Colonic mucosa (tissue), 4 donors: ENCODE measurements around the gene NUDT14. TPM values are rescaled to one million over a fixed set of nuclear protein-coding genes. Genes with fewer than 3 reads are reported as not detected.
A peak's percentile ranks its signal among the peaks of the same experiment; 100 is the strongest.

Experiments used
- DNase-seq: peaks from one replicate; pipeline ENCODE4 v3.0.0-alpha.2; 2020
- H3K27ac ChIP-seq: fragments of 200-600 bp; one replicate; pipeline ENCODE4 v1.8.0; 2021
- H3K27me3 ChIP-seq: fragments of 200-600 bp; one replicate; pipeline ENCODE4 v1.8.0; 2021
- H3K36me3 ChIP-seq: fragments of 200-600 bp; one replicate; pipeline ENCODE4 v1.8.0; 2021
- H3K4me1 ChIP-seq: fragments of 200-600 bp; one replicate; pipeline ENCODE4 v1.8.0; 2021; ENCODE audit warnings: mild to moderate bottlenecking
- H3K4me3 ChIP-seq: fragments of 200-600 bp; one replicate; pipeline ENCODE4 v1.8.0; 2021
- H3K9ac ChIP-seq, 2 donors: one replicate each; pipeline ENCODE4 v1.7.0; 2013; ENCODE audit warnings: control low read depth in 2 of 2, low read depth in 2 of 2, low read length in 2 of 2
- H3K9me3 ChIP-seq: fragments of 200-600 bp; one replicate; pipeline ENCODE4 v1.8.0; 2021
- CTCF ChIP-seq: fragments of 200-600 bp; IDR thresholded peaks from one replicate; pipeline ENCODE4 v1.8.0; 2022; ENCODE audit warnings: antibody characterized with exemption, mild to moderate bottlenecking
- intact Hi-C: fragments of 100-400 bp; cut with DNase I; formaldehyde crosslinking; loops from one replicate; pipeline ENCODE4 v1.14.1; 2022
- total RNA-seq, 2 donors: library from RNA; stranded (reverse); fragmentation: NEBNext Ultra II Directional in 1 of 2; extraction: Animal tissue kit (Norgen Biotek cat#: 25700) in 1 of 2; gene quantifications; one replicate each; pipeline ENCODE4 v1.2.1, GENCODE V29; 2021
- donor health status: healthy.
- donor health status: DM: no; HTN: no; CAD: no.
- donor health status: DM: no; HTN: no; CAD: no.

NUDT14 gene
- total RNA-seq, 2 donors from 2014 or later, result 40.8 to 46.0 TPM

GRCh38 chr14:105132921-105133654 lies 48.0 kb downstream of the NUDT14 start:
- no peak for TF ChIP-seq CTCF
- intact Hi-C loops, result no loop called here
- Histone ChIP-seq H3K36me3 (no peaks in the 10 kb centered on the region), H3K4me3 (no peak overlapping the region), H3K9ac (no peak overlapping the region), H3K27me3 (peaks cover 3% of the 10 kb centered on the region), H3K4me1 (no peaks in the 10 kb centered on the region), H3K9me3 (no peaks in the 10 kb centered on the region), H3K27ac (no peak overlapping the region)
- no peak for DNase-seq

GRCh38 chr14:105131241-105131640 lies 49.9 kb downstream of the NUDT14 start:
- no peak overlapping the region for H3K9ac ChIP-seq
- H3K27me3 ChIP-seq, result peaks cover 3% of the 10 kb centered on the region
- intact Hi-C loops, result no loop called here
- H3K4me3 ChIP-seq, result no peak overlapping the region
- H3K4me1 ChIP-seq, result no peaks in the 10 kb centered on the region
- no peak for DNase-seq
- H3K36me3 ChIP-seq, result no peaks in the 10 kb centered on the region
- no peak overlapping the region for H3K27ac ChIP-seq
- no peaks in the 10 kb centered on the region for H3K9me3 ChIP-seq
- TF ChIP-seq CTCF, result no peak

- Histone ChIP-seq H3K4me3 (no peak overlapping the region), H3K27ac (no peak overlapping the region), H3K9ac (no peak overlapping the region), H3K9me3 (no peaks in the 10 kb centered on the region), H3K36me3 (no peaks in the 10 kb centered on the region), H3K27me3 (no peaks in the 10 kb centered on the region), H3K4me1 (no peaks in the 10 kb centered on the region)
- intact Hi-C loops, result no loop called here
- peak; percentile 1 for DNase-seq
- TF ChIP-seq CTCF, result no peak
Measured at GRCh38 chr14:105128059-105128458, 53.1 kb downstream of the NUDT14 start.

GRCh38 chr14:105126981-105127329 lies 54.2 kb downstream of the NUDT14 start:
- Histone ChIP-seq H3K4me1 (no peaks in the 10 kb centered on the region), H3K27ac (no peak overlapping the region), H3K4me3 (no peak overlapping the region), H3K9me3 (no peaks in the 10 kb centered on the region), H3K9ac (no peak overlapping the region), H3K27me3 (no peaks in the 10 kb centered on the region), H3K36me3 (no peaks in the 10 kb centered on the region)
- intact Hi-C loops, result no loop called here
- TF ChIP-seq CTCF, result no peak
- no peak for DNase-seq

- intact Hi-C loops, result no loop called here
- no peak overlapping the region for H3K27ac ChIP-seq
- no peak for DNase-seq
Measured at GRCh38 chr14:105126126-105126980, 54.8 kb downstream of the NUDT14 start.

More at GRCh38 chr14:105126126-105126980, 54.8 kb downstream of the NUDT14 start:
- Histone ChIP-seq H3K9ac (no peak overlapping the region), H3K4me1 (no peaks in the 10 kb centered on the region), H3K4me3 (no peak overlapping the region), H3K36me3 (no peaks in the 10 kb centered on the region), H3K9me3 (no peaks in the 10 kb centered on the region), H3K27me3 (no peaks in the 10 kb centered on the region)
- no peak for TF ChIP-seq CTCF
